Immature natural killer cell (primary cell): ENCODE measurements around the gene APBB1IP. TPM values are rescaled to one million over a fixed set of nuclear protein-coding genes. Genes with fewer than 3 reads are reported as not detected.

Experiments used
- DNase-seq, 3 donors: peaks; one replicate each; pipeline ENCODE4 v3.0.0; 2022; ENCODE audit warnings: mixed read lengths in 1 of 3
- H3K27ac Mint-ChIP-seq, 6 donors: one replicate each; pipeline ENCODE4 v1.8.0; 2020; ENCODE audit warnings: mixed read lengths in 6 of 6, mild to moderate bottlenecking in 5 of 6, inconsistent platforms in 4 of 6, moderate library complexity in 3 of 6
- H3K27me3 Mint-ChIP-seq, 3 donors: one replicate each; pipeline ENCODE4 v1.8.0; 2020 to 2021; ENCODE audit warnings: low read depth in 3 of 3, mild to moderate bottlenecking in 3 of 3, mixed read lengths in 3 of 3, moderate library complexity in 3 of 3, inconsistent platforms in 1 of 3
- H3K36me3 Mint-ChIP-seq, 3 donors: one replicate each; pipeline ENCODE4 v1.8.0; 2020; ENCODE audit warnings: mixed read lengths in 3 of 3, inconsistent platforms in 2 of 3, mild to moderate bottlenecking in 2 of 3
- H3K4me1 Mint-ChIP-seq, 2 donors: one replicate each; pipeline ENCODE4 v1.8.0; 2020; ENCODE audit warnings: inconsistent platforms in 2 of 2, mild to moderate bottlenecking in 2 of 2, mixed read lengths in 2 of 2, moderate library complexity in 1 of 2
- H3K4me3 Mint-ChIP-seq, 5 donors: one replicate each; pipeline ENCODE4 v1.8.0; 2020; ENCODE audit warnings: mild to moderate bottlenecking in 5 of 5, mixed read lengths in 5 of 5, inconsistent platforms in 3 of 5, moderate library complexity in 3 of 5
- H3K9me3 Mint-ChIP-seq, 6 donors: one replicate each; pipeline ENCODE4 v1.8.0; 2020; ENCODE audit warnings: mild to moderate bottlenecking in 6 of 6, mixed read lengths in 6 of 6, inconsistent platforms in 4 of 6, moderate library complexity in 3 of 6
- polyA plus RNA-seq, 3 donors: library from polyadenylated mRNA; unstranded; fragments of 300-500 nt; fragmentation: Illumina TruSeq; gene quantifications; one replicate each; pipeline ENCODE4 v1.2.3, GENCODE V29; 2021

Gene APBB1IP
- polyA plus RNA-seq, 3 donors from 2014 or later = 22.0 to 83.5 (median 29.8) TPM

GRCh38 chr10:26507441-26507840 lies 69.3 kb downstream of the APBB1IP start:
- H3K9me3 Mint-ChIP-seq = no peaks in the 10 kb centered on the region
- peaks cover 0 to 2% (median 0%) of the 10 kb centered on the region in 3 donors for H3K27me3 Mint-ChIP-seq
- H3K4me1 Mint-ChIP-seq = peaks cover 19 to 22% of the 10 kb centered on the region in 2 donors
- peaks cover 29 to 69% (median 31%) of the 10 kb centered on the region in 3 donors for H3K36me3 Mint-ChIP-seq
- no peak overlapping the region for H3K4me3 Mint-ChIP-seq
- H3K27ac Mint-ChIP-seq = peak overlapping the region; percentile 27 to 74 (median 56)
- no peak for DNase-seq

DNA sequence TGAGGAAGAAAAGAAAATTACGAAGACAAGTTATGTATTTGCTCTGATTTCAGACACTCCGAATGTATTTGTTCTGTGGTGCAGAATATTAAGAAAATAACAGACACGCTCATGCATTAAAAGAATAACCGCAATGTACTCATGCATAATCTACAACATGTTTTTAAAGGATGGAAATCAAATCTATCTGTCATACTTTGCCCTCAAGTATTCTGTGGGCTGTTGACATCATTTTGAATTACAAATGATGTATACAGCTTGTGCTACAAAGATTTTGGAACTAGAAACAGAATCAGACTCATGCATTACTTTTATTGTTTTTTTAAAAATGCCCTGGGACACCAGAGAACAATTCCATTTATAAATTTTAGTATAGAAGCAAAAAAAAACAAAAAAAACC lies 69.9 kb downstream of the APBB1IP start:
- Mint-ChIP-seq H3K27me3 (peaks cover 0 to 2% (median 0%) of the 10 kb centered on the region in 3 donors), H3K36me3 (peaks cover 35 to 69% (median 37%) of the 10 kb centered on the region in 3 donors), H3K4me3 (no peak overlapping the region), H3K27ac (peak overlapping the region in 3 of 6 donors; percentile 54 to 74 (median 58)), H3K9me3 (no peaks in the 10 kb centered on the region), H3K4me1 (peaks cover 19 to 25% of the 10 kb centered on the region in 2 donors)
- no peak for DNase-seq

DNA sequence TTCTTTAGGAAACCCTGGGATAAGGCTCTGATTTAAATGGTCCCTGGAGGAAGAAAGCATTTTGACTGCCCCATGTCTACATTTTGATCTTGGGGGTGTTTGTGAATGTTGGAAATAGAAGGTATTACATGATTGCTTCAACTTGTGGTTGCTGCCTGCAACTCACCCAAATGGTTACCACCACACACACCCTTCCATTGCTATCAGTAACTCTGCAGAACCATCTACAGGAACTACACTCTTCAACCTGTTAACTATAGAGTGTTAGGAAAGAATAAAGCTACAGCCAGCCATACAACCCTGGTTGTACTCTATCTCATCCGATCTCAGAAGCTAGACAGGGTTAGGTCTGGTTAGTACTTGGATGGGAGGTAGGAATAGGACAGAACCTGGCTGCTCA lies 71.2 kb downstream of the APBB1IP start:
- peaks cover 45 to 75% (median 50%) of the 10 kb centered on the region in 3 donors for H3K36me3 Mint-ChIP-seq
- no peaks in the 10 kb centered on the region for H3K9me3 Mint-ChIP-seq
- H3K27me3 Mint-ChIP-seq = peaks cover 0 to 2% (median 0%) of the 10 kb centered on the region in 3 donors
- H3K27ac Mint-ChIP-seq = peak overlapping the region; percentile 13 to 85 (median 43)
- H3K4me3 Mint-ChIP-seq = no peak overlapping the region
- no peak for DNase-seq
- peaks cover 16 to 25% of the 10 kb centered on the region in 2 donors for H3K4me1 Mint-ChIP-seq

DNA sequence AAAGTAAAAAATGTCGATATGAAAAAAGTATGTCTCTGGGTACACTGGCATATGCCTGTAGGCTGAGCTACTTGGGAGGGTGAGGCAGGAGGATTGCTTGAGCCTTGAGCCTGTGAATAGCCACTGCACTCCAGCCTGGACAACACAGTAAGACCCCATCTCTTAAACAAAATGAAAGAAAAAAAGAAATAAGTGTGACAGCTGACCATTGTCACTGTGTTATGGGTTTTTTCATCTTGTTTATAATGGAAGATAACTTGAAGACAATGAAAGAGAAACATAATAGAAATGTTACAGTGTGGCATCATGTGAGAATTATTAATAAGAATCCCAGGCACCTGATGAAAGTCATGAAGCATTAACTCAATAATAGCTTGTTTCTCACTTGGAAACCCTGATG lies 75.0 kb downstream of the APBB1IP start:
- Mint-ChIP-seq H3K4me1 (peaks cover 8 to 26% of the 10 kb centered on the region in 2 donors), H3K27ac (peak overlapping the region in 2 of 6 donors; percentile 31 to 59), H3K4me3 (no peak overlapping the region), H3K9me3 (no peaks in the 10 kb centered on the region), H3K36me3 (peaks cover 37 to 70% (median 56%) of the 10 kb centered on the region in 3 donors), H3K27me3 (peaks cover 0 to 2% (median 0%) of the 10 kb centered on the region in 3 donors)
- DNase-seq = no peak

DNA sequence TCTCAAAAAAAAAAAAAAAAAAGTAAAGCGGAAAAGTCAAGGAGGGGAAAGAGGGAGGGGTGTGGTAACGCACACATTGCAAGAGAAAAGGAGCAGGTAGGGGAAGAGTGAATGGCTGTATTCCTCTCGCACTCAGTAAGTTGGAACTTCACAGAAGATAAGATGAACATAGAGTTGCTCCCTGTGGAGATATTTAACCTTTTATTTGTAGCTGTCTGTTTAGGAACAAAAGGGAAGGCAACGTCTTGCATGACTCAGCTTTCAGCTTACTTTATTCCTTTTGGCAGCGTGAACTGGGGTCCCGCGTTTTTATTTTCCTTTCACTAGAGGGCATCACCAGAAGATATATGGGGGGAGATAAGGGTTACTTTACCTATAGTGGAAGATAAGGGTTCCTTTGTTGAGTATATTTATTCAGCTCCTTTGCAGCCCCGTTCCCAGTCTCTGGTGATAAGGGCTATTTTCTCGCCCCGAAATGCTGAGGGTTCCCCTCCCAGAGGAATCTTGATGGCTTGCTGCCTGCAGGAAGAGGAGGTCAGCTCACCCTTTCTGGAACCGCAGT lies 78.5 kb downstream of the APBB1IP start:
- no peaks in the 10 kb centered on the region for H3K9me3 Mint-ChIP-seq
- peaks cover 0 to 6% (median 0%) of the 10 kb centered on the region in 3 donors for H3K27me3 Mint-ChIP-seq
- peaks cover 45 to 69% (median 49%) of the 10 kb centered on the region in 3 donors for H3K36me3 Mint-ChIP-seq
- peaks cover 27 to 41% of the 10 kb centered on the region in 2 donors for H3K4me1 Mint-ChIP-seq
- peak overlapping the region in 2 of 6 donors; percentile 21 to 41 for H3K27ac Mint-ChIP-seq
- no peak overlapping the region for H3K4me3 Mint-ChIP-seq
- DNase-seq = no peak

GRCh38 chr10:26517141-26517867 lies 79.2 kb downstream of the APBB1IP start:
- H3K9me3 Mint-ChIP-seq = no peaks in the 10 kb centered on the region
- peak overlapping the region in 2 of 6 donors; percentile 20 to 64 for H3K27ac Mint-ChIP-seq
- DNase-seq = no peak
- peaks cover 0 to 4% (median 0%) of the 10 kb centered on the region in 3 donors for H3K27me3 Mint-ChIP-seq
- no peak overlapping the region for H3K4me3 Mint-ChIP-seq
- H3K4me1 Mint-ChIP-seq = peaks cover 30 to 46% of the 10 kb centered on the region in 2 donors
- peaks cover 48 to 70% (median 48%) of the 10 kb centered on the region in 3 donors for H3K36me3 Mint-ChIP-seq

GRCh38 chr10:26519803-26520202 lies 81.7 kb downstream of the APBB1IP start:
- Mint-ChIP-seq H3K9me3 (no peaks in the 10 kb centered on the region), H3K27me3 (peaks cover 0 to 4% (median 0%) of the 10 kb centered on the region in 3 donors), H3K4me3 (peak overlapping the region in 1 of 5 donors; percentile 18), H3K36me3 (peaks cover 31 to 53% (median 38%) of the 10 kb centered on the region in 3 donors), H3K27ac (peak overlapping the region in 3 of 6 donors; percentile 4 to 13 (median 10)), H3K4me1 (peaks cover 38 to 61% of the 10 kb centered on the region in 2 donors)
- DNase-seq = no peak

- peak overlapping the region; percentile 3 to 34 (median 18) for H3K4me3 Mint-ChIP-seq
- H3K27ac Mint-ChIP-seq = peak overlapping the region; percentile 1 to 76 (median 26)
- peak; percentile 20 to 37 (median 24) for DNase-seq
- no peaks in the 10 kb centered on the region for H3K9me3 Mint-ChIP-seq
- H3K4me1 Mint-ChIP-seq = peaks cover 44 to 69% of the 10 kb centered on the region in 2 donors
- peaks cover 0 to 4% (median 1%) of the 10 kb centered on the region in 3 donors for H3K27me3 Mint-ChIP-seq
- peaks cover 32 to 47% (median 35%) of the 10 kb centered on the region in 3 donors for H3K36me3 Mint-ChIP-seq
Measured at GRCh38 chr10:26520575-26520974, 82.4 kb downstream of the APBB1IP start.

DNA sequence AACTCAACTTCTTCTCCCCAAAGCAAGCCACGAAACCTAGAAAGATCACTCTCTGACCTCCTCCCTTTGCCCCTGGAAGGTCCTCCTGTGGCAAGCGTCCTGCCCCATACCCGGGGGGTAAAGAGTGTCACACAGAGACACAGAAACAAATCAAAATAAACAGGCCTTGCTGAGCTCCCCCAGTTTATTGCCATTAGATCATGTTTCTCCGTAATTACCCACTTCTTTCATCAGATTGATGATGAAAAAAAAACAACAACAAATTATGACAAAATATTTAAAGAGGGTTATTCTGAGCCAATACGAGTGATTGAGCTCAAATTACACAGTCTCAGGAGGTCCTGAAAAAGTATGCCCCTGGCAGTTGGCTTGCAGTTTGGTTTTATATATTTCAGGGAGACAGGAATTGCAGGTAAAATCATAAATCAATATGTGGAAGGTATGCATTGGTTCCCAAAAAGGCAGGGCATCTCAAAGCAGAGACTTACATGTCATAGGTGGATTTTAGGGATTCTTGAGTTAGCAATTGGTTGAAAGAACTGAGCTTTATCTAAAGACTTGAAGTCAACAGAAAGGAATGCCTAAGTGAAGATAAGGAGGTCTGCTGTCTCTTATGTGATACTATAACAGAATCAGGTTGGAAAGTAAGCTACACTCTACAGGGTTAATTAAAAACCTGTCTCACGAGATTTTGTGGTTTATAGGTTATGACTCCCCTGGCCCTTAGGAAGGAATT lies 86.2 kb downstream of the APBB1IP start:
- Mint-ChIP-seq H3K9me3 (no peaks in the 10 kb centered on the region), H3K27ac (peak overlapping the region; percentile 4 to 62 (median 36)), H3K4me1 (peaks cover 48 to 68% of the 10 kb centered on the region in 2 donors), H3K36me3 (peaks cover 26 to 38% (median 27%) of the 10 kb centered on the region in 3 donors), H3K27me3 (peaks cover 0 to 4% (median 2%) of the 10 kb centered on the region in 3 donors), H3K4me3 (peak overlapping the region in 2 of 5 donors; percentile 9 to 21)
- no peak for DNase-seq

- Mint-ChIP-seq H3K27ac (peak overlapping the region; percentile 63 to 91 (median 88)), H3K27me3 (peaks cover 0 to 2% (median 0%) of the 10 kb centered on the region in 3 donors), H3K4me1 (peaks cover 36 to 55% of the 10 kb centered on the region in 2 donors), H3K9me3 (no peaks in the 10 kb centered on the region), H3K4me3 (peak overlapping the region; percentile 0 to 59 (median 49)), H3K36me3 (peaks cover 15 to 27% (median 21%) of the 10 kb centered on the region in 3 donors)
- no peak for DNase-seq
Measured at GRCh38 chr10:26525586-26525985, 87.4 kb downstream of the APBB1IP start.

- Mint-ChIP-seq H3K9me3 (no peaks in the 10 kb centered on the region), H3K27me3 (peaks cover 0 to 2% (median 0%) of the 10 kb centered on the region in 3 donors), H3K4me3 (no peak overlapping the region), H3K4me1 (peaks cover 26 to 42% of the 10 kb centered on the region in 2 donors), H3K36me3 (peaks cover 18 to 27% (median 21%) of the 10 kb centered on the region in 3 donors), H3K27ac (peak overlapping the region in 2 of 6 donors; percentile 28 to 62)
- no peak for DNase-seq
Measured at GRCh38 chr10:26527018-26527417, 88.9 kb downstream of the APBB1IP start.

DNA sequence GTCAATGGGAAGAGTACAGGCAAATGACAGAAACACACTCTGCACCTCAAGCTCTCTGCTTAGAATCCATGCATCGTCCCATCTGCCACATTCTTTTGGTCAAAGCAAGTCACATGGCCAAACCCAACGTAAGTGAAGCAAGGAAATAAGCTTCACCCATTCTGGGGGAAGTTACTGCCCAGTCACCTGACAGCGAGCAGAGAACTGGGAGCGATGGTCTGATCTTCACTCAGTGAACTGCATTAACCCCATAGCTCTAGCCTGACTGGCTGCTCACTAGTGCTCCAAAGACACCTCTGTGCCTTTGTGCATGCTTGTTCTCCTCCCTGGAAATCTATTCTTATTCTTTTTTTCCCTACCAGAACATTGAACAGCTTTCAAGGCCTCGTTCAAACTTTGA lies 89.9 kb downstream of the APBB1IP start:
- Mint-ChIP-seq H3K4me3 (no peak overlapping the region), H3K36me3 (peaks cover 18 to 24% (median 19%) of the 10 kb centered on the region in 3 donors), H3K4me1 (peaks cover 23 to 40% of the 10 kb centered on the region in 2 donors), H3K9me3 (no peaks in the 10 kb centered on the region), H3K27ac (peak overlapping the region in 3 of 6 donors; percentile 6 to 52 (median 15)), H3K27me3 (peaks cover 0 to 2% (median 0%) of the 10 kb centered on the region in 3 donors)
- DNase-seq = no peak

DNA sequence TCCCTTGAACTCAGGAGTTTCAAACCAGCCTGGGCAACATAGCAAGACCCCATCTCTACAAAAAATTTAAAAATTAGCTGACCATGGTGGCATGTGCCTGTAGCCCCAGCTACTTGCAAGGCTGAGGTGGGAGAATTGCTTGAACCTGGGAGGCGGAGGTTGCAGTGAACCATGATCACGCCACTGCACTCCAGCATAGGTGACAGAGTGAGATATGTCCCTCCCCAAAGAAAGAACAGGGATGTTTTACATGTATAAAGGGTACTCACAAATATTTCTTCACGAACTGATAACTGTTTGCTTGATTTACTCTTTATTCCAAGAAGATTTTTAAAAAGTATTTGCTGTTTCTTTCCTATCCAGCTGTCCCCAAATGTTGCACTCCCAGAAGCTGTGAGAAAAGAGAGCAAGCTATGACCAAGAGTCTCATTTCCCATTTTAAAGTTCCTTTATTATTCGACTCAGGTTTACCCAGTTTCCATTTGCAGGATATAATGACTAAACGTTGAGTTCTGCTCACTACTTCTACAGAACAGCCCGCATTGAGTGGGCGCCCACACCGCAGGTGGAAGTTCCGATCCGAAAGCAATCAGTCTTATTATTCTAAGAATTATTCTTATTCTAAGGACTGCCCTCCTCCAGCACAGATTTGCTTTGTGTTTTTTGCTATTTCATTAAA lies 90.7 kb downstream of the APBB1IP start:
- no peaks in the 10 kb centered on the region for H3K9me3 Mint-ChIP-seq
- H3K4me3 Mint-ChIP-seq = no peak overlapping the region
- peak overlapping the region in 3 of 6 donors; percentile 2 to 65 (median 64) for H3K27ac Mint-ChIP-seq
- peaks cover 0 to 4% (median 0%) of the 10 kb centered on the region in 3 donors for H3K27me3 Mint-ChIP-seq
- peaks cover 19 to 31% (median 21%) of the 10 kb centered on the region in 3 donors for H3K36me3 Mint-ChIP-seq
- no peak for DNase-seq
- peaks cover 23 to 33% of the 10 kb centered on the region in 2 donors for H3K4me1 Mint-ChIP-seq
